ENCODE data around the gene CBR4. TPM values are rescaled to one million over a fixed set of nuclear protein-coding genes. Genes with fewer than 3 reads are reported as not detected.

CBR4 gene
- 10 to 100 TPM; 13.4 to 23.9 (median 20.6) TPM for total RNA-seq
- polyA plus RNA-seq, result 10 to 100 TPM in 2 of 3 donors, 1 to 10 TPM in 1; 8.4 to 16.4 (median 11.4) TPM

DNA sequence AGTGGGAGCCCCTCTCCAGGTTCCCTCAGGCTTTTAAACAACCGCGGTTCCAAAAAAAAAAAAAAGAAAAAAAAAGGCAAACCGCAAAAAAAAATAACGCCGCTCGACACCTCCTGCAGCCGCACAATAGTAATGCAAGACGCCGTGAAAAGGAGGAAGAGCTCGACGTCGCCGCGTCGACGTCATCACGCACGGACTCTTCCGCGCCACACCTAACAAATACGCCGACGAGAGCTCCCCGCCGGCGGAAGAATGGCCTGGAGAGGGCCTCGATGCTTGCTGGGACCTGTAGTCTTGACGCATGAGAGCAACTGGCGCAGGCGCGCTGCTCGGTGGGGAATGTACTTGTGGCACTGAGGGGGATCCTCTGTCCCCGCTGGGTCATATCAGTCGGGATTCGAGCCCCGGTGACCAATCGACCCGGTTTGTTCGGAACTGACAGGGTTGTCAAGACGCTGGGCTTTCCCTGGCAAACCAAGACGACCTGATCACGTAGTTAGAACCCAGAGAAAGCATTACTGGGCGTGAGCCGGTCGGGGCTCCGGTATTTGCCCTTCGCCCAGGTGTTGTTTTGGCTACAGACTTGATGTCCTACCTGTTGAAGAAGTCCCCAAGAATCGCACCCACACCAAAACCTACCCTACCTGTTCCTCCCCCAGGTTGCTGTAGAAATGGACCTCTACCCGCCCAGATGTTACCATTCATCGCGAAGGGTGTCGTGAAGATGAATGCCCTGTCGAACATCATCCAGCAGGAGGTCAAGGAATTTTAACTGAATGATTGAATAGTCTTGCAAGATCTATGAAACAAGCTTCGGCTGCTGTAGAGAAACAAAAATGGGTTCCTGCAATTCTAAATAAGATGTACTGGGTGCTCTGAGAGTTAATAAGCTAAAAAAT, at the start of gene CBR4:
Gene CBR4, minus strand, starts transcription at position 131 of the 899 bp plus-strand sequence. CDS start 166 bp downstream, outside the sequence.
- H3K9me3 ChIP-seq, result no peaks in the 10 kb centered on the region
- H3K27ac ChIP-seq, result peak within 1 kb of the TSS; percentile 92 to 96 (median 93)
- peak within 1 kb of the TSS; percentile 64 to 72 (median 69) for H3K4me3 ChIP-seq
- WGBS, 2 donors, result 0 to 1% methylated on average over 54 of the region's 54 CpGs
- peaks cover 0 to 11% (median 0%) of the 10 kb centered on the region in 4 donors for H3K36me3 ChIP-seq
- peaks cover 0 to 31% (median 18%) of the 10 kb centered on the region in 4 donors for H3K4me1 ChIP-seq
- TF ChIP-seq POLR2A (IDR thresholded peaks at IDR 0.05) (peak; percentile 78 to 81), EP300 (IDR thresholded peaks at IDR 0.05) (peak in 1 of 4 donors; percentile 22), POLR2AphosphoS5 (IDR thresholded peaks at IDR 0.05) (peak; percentile 91 to 99 (median 92))
- TF ChIP-seq, protein P1, sequence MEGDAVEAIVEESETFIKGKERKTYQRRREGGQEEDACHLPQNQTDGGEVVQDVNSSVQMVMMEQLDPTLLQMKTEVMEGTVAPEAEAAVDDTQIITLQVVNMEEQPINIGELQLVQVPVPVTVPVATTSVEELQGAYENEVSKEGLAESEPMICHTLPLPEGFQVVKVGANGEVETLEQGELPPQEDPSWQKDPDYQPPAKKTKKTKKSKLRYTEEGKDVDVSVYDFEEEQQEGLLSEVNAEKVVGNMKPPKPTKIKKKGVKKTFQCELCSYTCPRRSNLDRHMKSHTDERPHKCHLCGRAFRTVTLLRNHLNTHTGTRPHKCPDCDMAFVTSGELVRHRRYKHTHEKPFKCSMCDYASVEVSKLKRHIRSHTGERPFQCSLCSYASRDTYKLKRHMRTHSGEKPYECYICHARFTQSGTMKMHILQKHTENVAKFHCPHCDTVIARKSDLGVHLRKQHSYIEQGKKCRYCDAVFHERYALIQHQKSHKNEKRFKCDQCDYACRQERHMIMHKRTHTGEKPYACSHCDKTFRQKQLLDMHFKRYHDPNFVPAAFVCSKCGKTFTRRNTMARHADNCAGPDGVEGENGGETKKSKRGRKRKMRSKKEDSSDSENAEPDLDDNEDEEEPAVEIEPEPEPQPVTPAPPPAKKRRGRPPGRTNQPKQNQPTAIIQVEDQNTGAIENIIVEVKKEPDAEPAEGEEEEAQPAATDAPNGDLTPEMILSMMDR (IDR thresholded peaks at IDR 0.05), result peak; percentile 8 to 52 (median 17)
- intact Hi-C loops (cut with DNase I), result loop anchor here (2.0 to 10.0 kb wide), 3 partner anchors 86 to 477 kb away; partner anchors contain the start of gene SH3RF1
- DNase-seq, result peak; percentile 99
- H3K27me3 ChIP-seq, result no peaks in the 10 kb centered on the region

DNA sequence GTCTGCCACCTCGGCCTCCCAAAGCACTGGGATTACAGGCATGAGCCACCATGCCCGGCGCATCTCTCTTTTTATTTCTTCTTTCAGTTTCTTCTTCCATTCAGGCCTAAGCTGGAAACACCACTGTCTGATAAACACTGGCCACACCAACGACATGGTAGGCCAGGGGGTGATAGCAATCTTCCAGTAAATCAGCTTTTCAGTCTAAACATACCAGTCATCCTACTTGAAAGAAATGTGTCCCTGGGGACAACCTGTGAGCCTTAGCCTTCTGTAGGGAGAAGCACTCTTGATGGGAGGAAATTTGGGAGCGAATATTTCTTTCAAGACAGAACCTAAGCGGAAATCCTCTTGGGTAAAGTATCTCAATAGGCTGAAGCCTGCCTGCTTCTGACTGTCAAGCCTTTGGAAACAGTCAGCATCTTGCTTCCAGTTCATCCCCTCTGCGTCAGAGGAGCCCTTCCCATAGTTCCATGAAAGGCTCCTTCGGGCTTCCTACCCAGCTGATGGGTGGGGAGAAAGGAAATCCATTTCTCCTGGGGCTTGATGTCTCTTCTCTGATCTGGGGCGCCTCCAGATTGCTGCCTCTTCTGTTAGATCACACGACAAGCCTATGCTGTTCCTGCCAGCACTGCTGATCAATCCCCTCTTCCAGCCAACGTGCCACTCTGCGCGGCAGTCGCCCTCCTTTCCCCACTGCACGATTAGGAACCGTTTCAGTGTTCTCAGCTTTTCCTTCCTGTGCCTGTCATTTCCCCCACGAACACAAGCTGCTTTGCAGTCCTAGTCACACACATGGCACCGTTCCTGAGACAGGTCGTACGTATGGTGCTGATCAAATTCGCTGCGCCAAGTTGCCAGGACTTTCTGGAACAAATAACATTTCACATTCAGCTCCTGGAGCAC, 49.5 kb upstream of the CBR4 start:
- 75 to 92% methylated on average over 22 of the region's 22 CpGs for WGBS, 2 donors
- no peak overlapping the region for H3K4me3 ChIP-seq
- no peak for TF ChIP-seq EP300 (IDR thresholded peaks at IDR 0.05)
- TF ChIP-seq, protein P1 (IDR thresholded peaks at IDR 0.05), result no peak
- peak in 1 of 4 donors; percentile 28 for TF ChIP-seq POLR2AphosphoS5 (IDR thresholded peaks at IDR 0.05)
- no peak for DNase-seq
- peaks cover 0 to 36% (median 15%) of the 10 kb centered on the region in 4 donors for H3K4me1 ChIP-seq
- no peaks in the 10 kb centered on the region for H3K27me3 ChIP-seq
- peak overlapping the region; percentile 32 to 69 (median 38) for H3K27ac ChIP-seq
- H3K9me3 ChIP-seq, result no peaks in the 10 kb centered on the region
- no peaks in the 10 kb centered on the region for H3K36me3 ChIP-seq
- intact Hi-C loops (cut with DNase I), result no loop called here

DNA sequence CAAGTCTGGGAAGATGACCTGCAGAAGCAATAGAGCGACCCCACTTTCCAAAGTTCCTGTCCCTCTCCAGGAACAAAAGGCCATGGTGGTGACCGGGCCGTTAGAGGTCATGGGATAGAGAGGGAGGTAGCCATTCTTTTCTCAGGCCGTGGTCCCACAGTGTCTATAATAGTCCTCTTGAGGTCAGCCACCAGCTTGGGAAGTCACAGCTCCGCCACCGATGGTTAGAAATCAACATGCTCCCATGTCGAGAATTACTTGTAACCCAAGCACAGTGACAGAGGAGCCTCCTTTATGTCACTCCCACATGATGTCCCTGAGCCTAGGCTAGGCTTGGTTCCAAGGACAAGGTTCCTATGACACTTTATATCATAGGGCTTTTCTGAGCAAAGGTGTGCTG, 48.3 kb upstream of the CBR4 start:
- 92 to 94% methylated on average over 7 of the region's 7 CpGs for WGBS, 2 donors
- H3K27me3 ChIP-seq, result no peaks in the 10 kb centered on the region
- TF ChIP-seq POLR2AphosphoS5 (IDR thresholded peaks at IDR 0.05), result no peak
- TF ChIP-seq POLR2A (IDR thresholded peaks at IDR 0.05), result no peak
- TF ChIP-seq, protein P1 (IDR thresholded peaks at IDR 0.05), result no peak
- no peak for TF ChIP-seq EP300 (IDR thresholded peaks at IDR 0.05)
- no peak overlapping the region for H3K4me3 ChIP-seq
- H3K27ac ChIP-seq, result no peak overlapping the region
- H3K9me3 ChIP-seq, result no peaks in the 10 kb centered on the region
- H3K36me3 ChIP-seq, result no peaks in the 10 kb centered on the region
- intact Hi-C loops (cut with DNase I), result no loop called here
- peaks cover 0 to 29% (median 15%) of the 10 kb centered on the region in 4 donors for H3K4me1 ChIP-seq
- no peak for DNase-seq

DNA sequence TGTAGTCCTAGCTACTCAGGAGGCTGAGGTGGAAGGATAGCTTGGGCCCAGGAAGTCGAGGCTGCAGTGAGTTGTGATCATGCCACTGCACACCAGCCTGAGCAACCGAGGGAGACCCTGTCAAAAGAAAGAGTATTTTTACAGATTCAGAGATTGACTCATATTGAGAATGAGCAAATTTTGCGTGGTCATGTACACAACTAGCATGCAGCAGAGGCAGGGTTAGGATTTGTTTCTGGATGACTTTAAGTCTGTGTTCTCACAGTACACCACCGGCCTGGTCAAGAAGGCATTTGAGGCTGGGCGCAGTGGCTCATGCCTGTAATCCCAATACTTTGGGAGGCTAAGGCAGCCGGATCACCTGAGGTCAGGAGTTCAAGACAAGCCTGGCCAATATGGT, 44.8 kb upstream of the CBR4 start:
- 91 to 94% methylated on average over 6 of the region's 6 CpGs for WGBS, 2 donors
- no peak for DNase-seq
- H3K4me1 ChIP-seq, result peaks cover 0 to 4% (median 0%) of the 10 kb centered on the region in 4 donors
- H3K4me3 ChIP-seq, result no peak overlapping the region
- H3K27me3 ChIP-seq, result no peaks in the 10 kb centered on the region
- H3K9me3 ChIP-seq, result no peaks in the 10 kb centered on the region
- intact Hi-C loops (cut with DNase I), result no loop called here
- no peak overlapping the region for H3K27ac ChIP-seq
- TF ChIP-seq, protein P1 (IDR thresholded peaks at IDR 0.05), result no peak
- TF ChIP-seq POLR2A (IDR thresholded peaks at IDR 0.05) (no peak), EP300 (IDR thresholded peaks at IDR 0.05) (no peak), POLR2AphosphoS5 (IDR thresholded peaks at IDR 0.05) (no peak)
- no peaks in the 10 kb centered on the region for H3K36me3 ChIP-seq

All from sigmoid colon (tissue), 7 donors.